Right lobe of liver (tissue), 6 donors: ENCODE results near the gene NUDT6. TPM values are rescaled to one million over a fixed set of nuclear protein-coding genes. Genes with fewer than 3 reads are reported as not detected.
"Not testable (repeated sequence)": the region's sequence is repeated elsewhere in the genome, so short reads cannot be mapped to it uniquely, and the experiment has no call there.

Experiments
- ATAC-seq, 4 donors: fragments of 200-7000 bp; cut with Tn5 transposase; one replicate each; pipeline ENCODE4 v1.9.1; 2020; ENCODE audit warnings: mild to moderate bottlenecking in 4 of 4, moderate library complexity in 4 of 4
- DNase-seq, 3 donors: peaks; one replicate each; pipeline ENCODE4 v3.0.0-alpha.2; 2020
- H3K27ac ChIP-seq, 3 donors: fragments of 200-600 bp; one replicate each; pipeline ENCODE4 v1.8.0; 2022
- H3K27me3 ChIP-seq, 2 donors: fragments of 200-600 bp; one replicate each; pipeline ENCODE4 v1.8.0; 2022
- H3K36me3 ChIP-seq, 4 donors: fragments of 200-600 bp; sonication (generic) in 1 of 4; one replicate each; pipeline versions ENCODE4 v1.5.1 to v1.8.0; 2017 to 2022; ENCODE audit warnings: control low read depth in 1 of 4
- H3K4me1 ChIP-seq, 4 donors: fragments of 200-600 bp; sonication (generic) in 1 of 4; one replicate each; pipeline versions ENCODE4 v1.5.1 to v1.8.0; 2017 to 2022; ENCODE audit warnings: control low read depth in 1 of 4
- H3K4me3 ChIP-seq, 3 donors: fragments of 200-600 bp; one replicate each; pipeline ENCODE4 v1.8.0; 2022
- H3K9me3 ChIP-seq, 4 donors: fragments of 200-600 bp; sonication (generic) in 1 of 4; one replicate each; pipeline versions ENCODE4 v1.5.1 to v1.8.0; 2017 to 2022; ENCODE audit warnings: control low read depth in 1 of 4
- CTCF ChIP-seq, 4 donors: fragments of 200-600 bp in 3 of 4; fragments of 450-650 bp in 1 of 4; IDR thresholded peaks; one replicate each; pipeline versions ENCODE4 v1.5.1 to v1.8.0; 2016 to 2022; ENCODE audit warnings: antibody characterized with exemption in 4 of 4, mild to moderate bottlenecking in 2 of 4
- POLR2A ChIP-seq: fragments of 450-650 bp; IDR thresholded peaks from one replicate; pipeline ENCODE4 v1.6.1; 2017; ENCODE audit warnings: antibody characterized with exemption, mild to moderate bottlenecking
- WGBS: methylation state at CpG from one replicate; pipeline ENCODE4 v1.1.6; 2018; ENCODE audit warnings: low coverage, low lambda C conversion rate; ENCODE audit not compliant: insufficient coverage; ENCODE audit errors: missing lambda C conversion rate; 5-methylcytosine and 5-hydroxymethylcytosine counted together
- intact Hi-C, 2 donors: fragments of 100-400 bp; cut with DNase I; formaldehyde crosslinking; loops; one replicate each; pipeline versions ENCODE4 v1.11.2 to v1.14.1; 2022
- total RNA-seq, 6 experiments: library from RNA; depleted of rRNA in 2 of 6; stranded (reverse); fragments of >200 nt in 2 of 6; fragmentation: NEBNext Ultra II Directional in 3 of 6; extraction: Animal tissue kit (Norgen Biotek cat#: 25700) in 3 of 6; gene quantifications; one replicate each; pipeline versions ENCODE4 v1.1.0 to v1.2.4, GENCODE V29; 2016 to 2023
- donor health status: DM: no; HTN: yes; CAD: no.
- donor health status: DM: no; HTN: no; CAD: no.
- donor health status: DM: no; HTN: no; CAD: no.
- donor health status: DM: no; HTN: yes; CAD: no.
- donor health status: DM: no; HTN: yes; CAD: no.

NUDT6 gene
- total RNA-seq, 6 experiments from 2014 or later = 8.0 to 20.5 (median 17.1) TPM

GRCh38 chr4:122873146-122873545, 49.3 kb downstream of the NUDT6 start:
- no peak overlapping the region for H3K4me3 ChIP-seq
- H3K4me1 ChIP-seq = peaks cover 0 to 7% (median 0%) of the 10 kb centered on the region in 4 donors
- 67% methylated on average over 1 of the region's 1 CpG for WGBS
- TF ChIP-seq CTCF (IDR thresholded peaks at IDR 0.05) (no peak), POLR2A (no peak)
- no peaks in the 10 kb centered on the region for H3K9me3 ChIP-seq
- H3K27me3 ChIP-seq = no peaks in the 10 kb centered on the region
- H3K27ac ChIP-seq = no peak overlapping the region
- ATAC-seq = no peak
- H3K36me3 ChIP-seq = no peaks in the 10 kb centered on the region
- no peak for DNase-seq
- intact Hi-C loops = no loop called here

GRCh38 chr4:122868235-122868634, 54.2 kb downstream of the NUDT6 start:
- H3K36me3 ChIP-seq, H3K4me1 ChIP-seq, DNase-seq, intact Hi-C loops, H3K4me3 ChIP-seq, H3K9me3 ChIP-seq, ATAC-seq, H3K27me3 ChIP-seq, H3K27ac ChIP-seq: not testable (repeated sequence)
- 94% methylated on average over 3 of the region's 3 CpGs for WGBS

- TF ChIP-seq POLR2A (no peak), CTCF (IDR thresholded peaks at IDR 0.05) (no peak)
- no peaks in the 10 kb centered on the region for H3K9me3 ChIP-seq
- 72% methylated on average over 4 of the region's 4 CpGs for WGBS
- H3K27me3 ChIP-seq = no peaks in the 10 kb centered on the region
- H3K36me3 ChIP-seq = no peaks in the 10 kb centered on the region
- no peak overlapping the region for H3K27ac ChIP-seq
- H3K4me3 ChIP-seq = no peak overlapping the region
- no peaks in the 10 kb centered on the region for H3K4me1 ChIP-seq
- intact Hi-C loops = no loop called here
- ATAC-seq = no peak
- no peak for DNase-seq
These were observed 57.0 kb downstream of the NUDT6 start for GRCh38 chr4:122865425-122865824.

- TF ChIP-seq POLR2A (no peak), CTCF (IDR thresholded peaks at IDR 0.05) (no peak)
- Histone ChIP-seq H3K4me3 (no peak overlapping the region), H3K27me3 (no peaks in the 10 kb centered on the region), H3K9me3 (no peaks in the 10 kb centered on the region), H3K36me3 (no peaks in the 10 kb centered on the region), H3K27ac (no peak overlapping the region), H3K4me1 (no peaks in the 10 kb centered on the region)
- WGBS = 40% methylated on average over 1 of the region's 1 CpG
- no peak for DNase-seq
- ATAC-seq = no peak
- intact Hi-C loops = no loop called here
These were observed 58.8 kb downstream of the NUDT6 start for GRCh38 chr4:122863639-122864038.

GRCh38 chr4:122861172-122861943, 61.0 kb downstream of the NUDT6 start:
- WGBS = 78% methylated on average over 2 of the region's 2 CpGs
- intact Hi-C loops = no loop called here
- ATAC-seq (no peak), DNase-seq (no peak)
- Histone ChIP-seq H3K9me3 (no peaks in the 10 kb centered on the region), H3K4me3 (no peak overlapping the region), H3K27me3 (no peaks in the 10 kb centered on the region), H3K36me3 (no peaks in the 10 kb centered on the region), H3K27ac (no peak overlapping the region), H3K4me1 (no peaks in the 10 kb centered on the region)
- TF ChIP-seq CTCF (IDR thresholded peaks at IDR 0.05) (no peak), POLR2A (no peak)
